RPMI7951 (cell line): ENCODE results near the gene OPA1. TPM values are rescaled to one million over a fixed set of nuclear protein-coding genes. Genes with fewer than 3 reads are reported as not detected.
A peak's percentile ranks its signal among the peaks of the same experiment; 100 is the strongest.
"Not testable (repeated sequence)": the region's sequence is repeated elsewhere in the genome, so short reads cannot be mapped to it uniquely, and the experiment has no call there.

Experiments used
- DNase-seq: peaks from one replicate; pipeline ENCODE4 v3.0.0-alpha.2; 2012; ENCODE audit warnings: low read depth
- total RNA-seq: library from RNA; depleted of rRNA; stranded (reverse); fragments of >200 nt; shearing (Covaris generic); gene quantifications from 2 replicates; pipeline ENCODE4 v1.2.3, GENCODE V29; 2014

Gene OPA1
- total RNA-seq, 1 experiment from 2014 or later = 68.7 TPM

DNA sequence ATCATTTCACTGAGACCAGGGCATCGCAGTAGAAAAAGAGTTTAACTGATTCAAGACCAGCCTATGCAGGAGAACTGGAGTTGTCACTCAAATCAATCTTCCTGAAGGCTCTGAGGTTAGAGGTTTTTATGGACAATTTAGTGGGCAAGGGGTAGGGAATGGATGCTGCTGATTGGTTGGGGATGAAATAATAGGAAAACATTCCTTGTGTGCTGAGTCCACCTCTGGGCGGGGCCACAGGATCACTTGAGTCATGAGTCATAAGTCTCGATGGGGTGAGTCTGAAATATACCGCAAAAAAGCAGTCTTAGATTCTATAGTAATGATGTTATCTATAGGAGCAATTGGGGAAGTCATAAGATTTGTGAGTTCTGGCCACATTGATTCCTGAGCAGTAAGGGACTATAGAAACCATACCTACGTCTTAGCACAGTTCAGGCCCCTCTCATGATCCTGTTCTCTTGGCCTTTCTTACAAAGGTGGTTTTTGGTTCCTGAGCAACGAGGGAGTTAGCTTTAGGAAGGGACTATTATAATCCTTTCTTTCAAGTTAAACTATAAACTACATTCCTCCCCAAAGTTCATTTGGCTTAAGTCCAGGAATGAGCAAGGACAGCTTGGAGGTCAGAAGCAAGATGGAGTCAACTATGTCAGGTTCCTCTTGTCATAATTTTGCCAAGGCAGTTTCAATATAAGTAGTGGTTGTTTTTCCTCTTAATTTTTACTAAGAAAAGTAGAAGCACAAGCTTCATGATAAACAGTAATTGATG is 2.7 kb upstream of the OPA1 start:
- peak; percentile 80 for DNase-seq

- peak; percentile 23 for DNase-seq
Observed at GRCh38 chr3:193593668-193594030, 641 bp downstream of the OPA1 start.

- peak; percentile 21 for DNase-seq
Observed at GRCh38 chr3:193594946-193595689, 2.1 kb downstream of the OPA1 start.

- no peak for DNase-seq
Observed at GRCh38 chr3:193595939-193596487, 3.0 kb downstream of the OPA1 start.

GRCh38 chr3:193598202-193598601 is 5.2 kb downstream of the OPA1 start:
- no peak for DNase-seq

- DNase-seq = no peak
Observed at GRCh38 chr3:193599393-193599792, 6.4 kb downstream of the OPA1 start.

- peak; percentile 72 for DNase-seq
Observed at GRCh38 chr3:193605876-193606275, 12.9 kb downstream of the OPA1 start.

- DNase-seq = not testable (repeated sequence)
Observed at GRCh38 chr3:193606892-193607291, 13.9 kb downstream of the OPA1 start.

DNA sequence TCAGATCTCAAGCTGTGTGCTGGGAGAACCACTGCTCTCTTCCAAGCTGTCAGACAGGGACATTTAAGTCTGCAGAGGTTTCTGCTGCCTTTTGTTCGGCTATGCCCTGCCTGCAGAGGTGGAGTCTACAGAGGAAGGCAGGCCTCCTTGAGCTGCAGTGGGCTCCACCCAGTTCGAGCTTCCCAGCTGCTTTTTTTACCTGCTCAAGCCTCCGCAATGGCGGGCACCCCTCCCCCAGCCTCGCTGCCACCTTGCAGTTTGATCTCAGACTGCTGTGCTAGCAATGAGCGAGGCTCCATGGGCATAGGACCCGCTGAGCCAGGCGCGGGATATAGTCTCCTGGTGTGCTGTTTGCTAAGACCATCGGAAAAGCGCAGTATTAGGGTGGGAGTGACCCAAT is 17.5 kb downstream of the OPA1 start:
- DNase-seq = not testable (repeated sequence)

DNA sequence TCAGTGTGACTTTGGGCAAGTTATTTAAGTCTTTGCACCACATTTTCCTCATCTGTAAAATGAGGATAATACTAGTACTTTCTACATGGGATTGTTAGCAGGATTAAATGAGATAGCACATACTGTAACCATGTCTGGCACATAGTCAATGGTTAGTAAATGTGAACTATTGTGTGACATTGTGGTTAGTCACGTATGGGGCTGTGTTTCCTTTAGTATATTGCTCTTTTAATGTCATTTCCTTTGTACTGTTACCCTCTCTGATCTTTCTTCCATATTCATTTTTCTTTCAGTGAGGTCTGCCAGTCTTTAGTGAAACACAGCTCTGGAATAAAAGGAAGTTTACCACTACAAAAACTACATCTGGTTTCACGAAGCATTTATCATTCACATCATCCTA is 21.4 kb downstream of the OPA1 start:
- DNase-seq = no peak

- no peak for DNase-seq
Observed at GRCh38 chr3:193617628-193618027, 24.6 kb downstream of the OPA1 start.

DNA sequence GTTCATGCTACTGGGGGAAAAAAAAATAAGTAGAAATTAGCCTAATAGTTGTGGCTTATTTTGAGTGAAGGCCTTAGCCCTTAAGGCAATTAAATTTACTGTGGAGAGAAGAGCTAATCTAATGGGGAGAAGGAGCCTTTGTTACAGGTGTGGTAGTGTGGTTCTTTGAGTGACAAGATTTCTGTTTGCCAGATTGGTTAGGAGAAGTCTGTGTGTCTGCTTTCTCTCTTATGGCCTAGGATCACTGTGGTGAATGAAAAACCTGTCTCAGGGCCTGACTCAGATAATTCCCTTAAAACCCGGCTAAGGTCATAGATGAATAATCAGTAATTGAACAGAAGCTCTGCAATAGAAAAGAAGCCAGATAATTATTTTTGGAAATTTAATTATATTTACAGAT is 27.0 kb downstream of the OPA1 start:
- DNase-seq = no peak

- DNase-seq = peak; percentile 4
Observed at GRCh38 chr3:193620650-193621049, 27.6 kb downstream of the OPA1 start.

- no peak for DNase-seq
Observed at GRCh38 chr3:193621127-193621526, 28.1 kb downstream of the OPA1 start.

- DNase-seq = no peak
Observed at GRCh38 chr3:193630005-193630404, 37.0 kb downstream of the OPA1 start.

DNA sequence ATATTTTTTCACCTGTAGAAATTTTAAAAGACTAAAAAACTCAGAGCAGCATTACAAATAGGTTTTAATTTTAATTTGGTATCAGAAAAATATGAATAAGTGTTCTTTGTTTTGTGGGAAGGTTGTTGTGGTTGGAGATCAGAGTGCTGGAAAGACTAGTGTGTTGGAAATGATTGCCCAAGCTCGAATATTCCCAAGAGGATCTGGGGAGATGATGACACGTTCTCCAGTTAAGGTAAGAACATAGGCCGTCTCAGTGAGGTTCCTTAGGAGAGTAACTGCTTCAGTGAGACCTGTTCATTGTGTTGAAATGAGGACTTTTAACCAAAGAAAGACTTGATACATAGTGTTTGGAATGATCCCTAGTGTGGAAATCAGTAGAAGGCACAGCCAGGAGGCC is 44.8 kb downstream of the OPA1 start:
- DNase-seq = no peak

DNA sequence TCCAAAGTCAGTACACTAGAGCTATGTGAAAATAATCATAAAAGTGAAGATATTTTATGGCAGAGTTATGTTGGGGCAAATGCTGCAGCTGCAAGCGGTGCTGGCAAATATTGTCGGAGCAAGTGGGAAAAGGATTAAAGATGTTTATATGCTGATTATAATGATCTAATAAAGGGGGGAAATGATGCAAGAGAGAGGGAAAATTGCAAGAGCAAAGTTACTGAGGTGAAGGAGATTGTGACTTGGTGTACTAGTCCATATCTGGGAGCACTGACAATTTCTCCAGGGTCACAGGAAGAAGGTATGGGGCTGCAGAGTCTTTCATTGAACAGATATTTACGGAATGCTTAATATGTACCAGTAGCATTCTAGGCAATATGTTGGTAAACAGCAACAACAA is 45.8 kb downstream of the OPA1 start:
- no peak for DNase-seq

- no peak for DNase-seq
Observed at GRCh38 chr3:193640165-193640715, 47.2 kb downstream of the OPA1 start.

GRCh38 chr3:193640728-193641439 is 47.9 kb downstream of the OPA1 start:
- no peak for DNase-seq

GRCh38 chr3:193641440-193641775 is 48.4 kb downstream of the OPA1 start:
- no peak for DNase-seq

DNA sequence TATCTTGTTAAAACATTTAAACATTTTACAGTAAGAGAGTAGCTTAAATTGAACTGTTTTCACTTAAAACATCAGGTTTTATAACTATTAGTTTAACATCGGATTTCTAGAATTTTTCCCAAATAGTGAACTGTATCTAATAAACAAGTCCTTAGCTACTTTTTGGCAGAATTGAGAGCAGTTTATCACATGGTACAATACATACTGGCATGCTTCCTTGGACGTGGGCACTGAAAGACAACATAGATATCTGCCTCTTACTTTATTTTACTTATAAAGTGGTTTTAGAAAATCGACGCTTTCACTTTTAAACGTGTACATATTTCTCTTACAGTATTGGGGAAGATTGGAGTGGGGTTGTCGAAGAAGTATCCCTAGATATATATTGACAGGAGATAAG is 52.8 kb downstream of the OPA1 start:
- DNase-seq = no peak

DNA sequence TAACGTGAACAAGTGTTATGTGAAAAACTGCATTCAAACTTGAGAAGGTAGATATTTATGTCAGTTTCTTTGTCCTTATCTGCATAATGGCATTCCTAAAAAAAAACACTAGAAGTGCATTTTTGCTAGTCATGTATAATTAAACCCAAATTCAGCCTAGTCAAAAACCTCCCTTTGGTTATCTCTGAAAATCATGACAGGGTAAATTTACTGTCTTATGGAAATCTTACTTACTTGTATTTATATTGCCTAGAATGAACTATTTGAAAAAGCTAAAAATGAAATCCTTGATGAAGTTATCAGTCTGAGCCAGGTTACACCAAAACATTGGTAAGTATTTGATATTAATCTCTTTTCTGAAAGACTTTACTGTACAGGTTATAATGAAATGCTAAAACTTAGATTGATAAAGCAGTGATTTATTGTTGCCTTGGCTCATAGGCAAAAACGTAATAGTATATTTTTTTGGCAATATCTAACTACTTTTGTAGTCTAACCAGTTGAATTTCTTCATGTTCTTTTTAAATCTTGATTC is 55.6 kb downstream of the OPA1 start:
- no peak for DNase-seq
